AML-193 (cell line): ENCODE data around the gene EIF1B.

Experiments
- DNase-seq, 2 experiments: peaks; one replicate each; lab custom pipeline; 2025; lab: John Stamatoyannopoulos, UW

The EIF1B gene

GRCh38 chr3:40340541-40341170, 31.1 kb downstream of the EIF1B start:
- DNase-seq = no peak

DNA sequence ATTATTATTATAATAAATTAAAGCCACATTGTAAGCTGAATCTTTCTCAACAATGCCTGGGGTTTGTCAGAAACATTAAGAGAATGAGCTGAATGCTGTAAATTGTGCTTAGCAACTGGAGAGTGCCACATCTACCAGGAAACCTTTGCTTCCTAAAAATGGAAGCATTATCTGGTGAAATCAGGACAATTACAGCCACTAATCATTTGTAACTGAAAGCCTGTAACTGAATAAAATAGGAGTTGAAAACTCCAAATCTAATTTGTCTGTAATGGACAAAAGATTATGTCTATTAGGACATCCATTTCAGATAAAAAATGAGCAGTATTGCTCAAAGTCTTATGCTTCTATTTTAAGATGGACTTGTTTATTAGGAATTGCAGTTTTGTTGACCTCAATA, 32.2 kb downstream of the EIF1B start:
- no peak for DNase-seq

DNA sequence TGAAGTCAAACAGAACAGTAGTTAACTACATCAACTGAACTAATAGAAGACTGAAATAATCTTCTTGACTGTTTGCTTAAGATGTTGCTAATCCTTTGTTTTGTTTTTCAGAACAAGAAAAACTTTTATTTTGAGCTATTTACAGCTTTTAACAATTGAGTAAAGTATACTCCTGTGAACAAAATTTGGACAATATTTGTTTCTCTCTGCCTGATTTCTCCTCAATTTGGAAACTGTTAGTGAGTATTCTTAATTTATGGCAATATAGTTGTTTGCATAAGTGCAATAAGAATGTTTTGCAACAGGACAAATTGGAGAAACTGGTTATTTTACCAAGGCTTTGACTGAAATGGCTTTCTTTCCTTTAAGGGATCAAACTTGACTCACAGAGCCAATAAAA, 41.0 kb downstream of the EIF1B start:
- DNase-seq = no peak

GRCh38 chr3:40355410-40355809, 45.9 kb downstream of the EIF1B start:
- DNase-seq = no peak

- DNase-seq = no peak
Measured at GRCh38 chr3:40358454-40358853, 48.9 kb downstream of the EIF1B start.
